ENCODE results near the gene PLA2G2C.

DNA sequence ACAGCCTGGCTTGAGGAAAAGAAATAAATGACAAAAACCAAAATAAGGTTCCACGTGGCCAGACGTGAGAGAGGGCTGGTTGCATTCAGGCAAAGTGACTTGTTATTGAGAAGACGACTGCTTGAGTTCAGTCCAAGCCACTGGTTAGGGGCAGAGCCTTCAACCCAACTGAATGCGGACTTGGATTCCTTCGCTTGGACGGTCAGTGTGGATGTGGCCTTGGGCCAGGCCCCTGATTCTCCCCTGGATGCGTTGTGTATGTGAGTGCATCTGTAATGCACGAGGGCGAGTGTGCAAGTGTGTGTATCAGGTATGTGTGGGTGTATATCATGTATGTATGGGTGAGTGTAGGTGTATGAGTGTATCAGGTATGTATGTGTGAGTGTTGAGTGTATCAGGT lies 45.3 kb downstream of the PLA2G2C start:
- TF ChIP-seq, protein P1, sequence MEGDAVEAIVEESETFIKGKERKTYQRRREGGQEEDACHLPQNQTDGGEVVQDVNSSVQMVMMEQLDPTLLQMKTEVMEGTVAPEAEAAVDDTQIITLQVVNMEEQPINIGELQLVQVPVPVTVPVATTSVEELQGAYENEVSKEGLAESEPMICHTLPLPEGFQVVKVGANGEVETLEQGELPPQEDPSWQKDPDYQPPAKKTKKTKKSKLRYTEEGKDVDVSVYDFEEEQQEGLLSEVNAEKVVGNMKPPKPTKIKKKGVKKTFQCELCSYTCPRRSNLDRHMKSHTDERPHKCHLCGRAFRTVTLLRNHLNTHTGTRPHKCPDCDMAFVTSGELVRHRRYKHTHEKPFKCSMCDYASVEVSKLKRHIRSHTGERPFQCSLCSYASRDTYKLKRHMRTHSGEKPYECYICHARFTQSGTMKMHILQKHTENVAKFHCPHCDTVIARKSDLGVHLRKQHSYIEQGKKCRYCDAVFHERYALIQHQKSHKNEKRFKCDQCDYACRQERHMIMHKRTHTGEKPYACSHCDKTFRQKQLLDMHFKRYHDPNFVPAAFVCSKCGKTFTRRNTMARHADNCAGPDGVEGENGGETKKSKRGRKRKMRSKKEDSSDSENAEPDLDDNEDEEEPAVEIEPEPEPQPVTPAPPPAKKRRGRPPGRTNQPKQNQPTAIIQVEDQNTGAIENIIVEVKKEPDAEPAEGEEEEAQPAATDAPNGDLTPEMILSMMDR (conservative IDR thresholded peaks at IDR 0.05; ENCODE audit: low read length) = no peak
- no peak for TF ChIP-seq EZH2phosphoT487 (IDR thresholded peaks at IDR 0.05; ENCODE audit: borderline replicate concordance, low read depth, low read length)

All from OCI-LY7 (cell line).